Activated CD8-positive, alpha-beta memory T cell treated with anti-CD3 and anti-CD28 coated beads, Interleukin-2, amount 50 U/mL, for 4 hours (primary cell): Measurements from ENCODE around the gene CAMK1D.
"Not testable (repeated sequence)": the region's sequence is repeated elsewhere in the genome, so short reads cannot be mapped to it uniquely, and the experiment has no call there.

Experiments
- DNase-seq: peaks from one replicate; pipeline ENCODE4 v3.0.0-alpha.2; 2020

The CAMK1D gene

GRCh38 chr10:12348870-12349628 lies at the start of gene CAMK1D:
Gene CAMK1D, plus strand, starts transcription at chr10:12349547.
- DNase-seq = peak; percentile 89

GRCh38 chr10:12301036-12301435 lies 48.3 kb upstream of the CAMK1D start:
- not testable (repeated sequence) for DNase-seq

- no peak for DNase-seq
Measured at GRCh38 chr10:12308057-12308456, 41.3 kb upstream of the CAMK1D start.

GRCh38 chr10:12308736-12309375 lies 40.5 kb upstream of the CAMK1D start:
- no peak for DNase-seq

- DNase-seq = not testable (repeated sequence)
Measured at GRCh38 chr10:12309783-12310182, 39.6 kb upstream of the CAMK1D start.

- no peak for DNase-seq
Measured at GRCh38 chr10:12314836-12315235, 34.5 kb upstream of the CAMK1D start.

GRCh38 chr10:12319076-12319475 lies 30.3 kb upstream of the CAMK1D start:
- no peak for DNase-seq

- DNase-seq = no peak
Measured at GRCh38 chr10:12320892-12321291, 28.5 kb upstream of the CAMK1D start.

GRCh38 chr10:12321641-12322040 lies 27.7 kb upstream of the CAMK1D start:
- no peak for DNase-seq

GRCh38 chr10:12322583-12323131 lies 26.7 kb upstream of the CAMK1D start:
- no peak for DNase-seq

GRCh38 chr10:12324530-12324929 lies 24.8 kb upstream of the CAMK1D start:
- DNase-seq = no peak

GRCh38 chr10:12327074-12327473 lies 22.3 kb upstream of the CAMK1D start:
- DNase-seq = no peak

GRCh38 chr10:12327476-12327875 lies 21.9 kb upstream of the CAMK1D start:
- DNase-seq = no peak

GRCh38 chr10:12328312-12328711 lies 21.0 kb upstream of the CAMK1D start:
- DNase-seq = not testable (repeated sequence)

- DNase-seq = no peak
Measured at GRCh38 chr10:12332572-12333379, 16.6 kb upstream of the CAMK1D start.

- DNase-seq = peak; percentile 28
Measured at GRCh38 chr10:12333380-12334185, 15.8 kb upstream of the CAMK1D start.

- DNase-seq = no peak
Measured at GRCh38 chr10:12334186-12334530, 15.2 kb upstream of the CAMK1D start.

GRCh38 chr10:12335169-12335568 lies 14.2 kb upstream of the CAMK1D start:
- not testable (repeated sequence) for DNase-seq

GRCh38 chr10:12337453-12338372 lies 11.6 kb upstream of the CAMK1D start:
- DNase-seq = no peak

GRCh38 chr10:12338981-12339380 lies 10.4 kb upstream of the CAMK1D start:
- no peak for DNase-seq

GRCh38 chr10:12340371-12340770 lies 9.0 kb upstream of the CAMK1D start:
- DNase-seq = no peak
